ENCODE data around the gene MR1. TPM values are rescaled to one million over a fixed set of nuclear protein-coding genes. Genes with fewer than 3 reads are reported as not detected.
"Not testable (repeated sequence)": the region's sequence is repeated elsewhere in the genome, so short reads cannot be mapped to it uniquely, and the experiment has no call there.

MR1 gene
- total RNA-seq, 1 donor from 2014 or later: 0.99 TPM

DNA sequence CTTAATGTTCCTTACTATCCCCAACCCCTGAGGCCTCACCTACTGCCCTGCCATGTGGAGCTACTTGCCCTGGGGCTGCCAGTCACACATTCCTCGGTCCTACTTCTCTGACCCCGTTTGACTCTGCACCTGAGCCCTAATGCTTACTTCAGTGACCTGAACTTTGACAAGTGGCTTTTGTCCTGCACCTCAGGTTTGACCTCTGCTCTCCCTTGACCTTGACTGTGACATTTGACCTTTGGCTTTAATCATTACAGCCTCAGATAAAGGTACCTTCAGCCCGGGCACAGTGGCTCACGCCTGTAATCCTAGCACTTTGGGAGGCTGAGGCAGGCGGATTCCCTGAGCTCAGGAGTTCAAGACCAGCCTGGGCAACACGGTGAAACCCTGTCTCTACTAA, 22.8 kb downstream of the MR1 start:
- H3K9me3 Mint-ChIP-seq: peaks cover 7% of the 10 kb centered on the region
- TF ChIP-seq, protein P1, sequence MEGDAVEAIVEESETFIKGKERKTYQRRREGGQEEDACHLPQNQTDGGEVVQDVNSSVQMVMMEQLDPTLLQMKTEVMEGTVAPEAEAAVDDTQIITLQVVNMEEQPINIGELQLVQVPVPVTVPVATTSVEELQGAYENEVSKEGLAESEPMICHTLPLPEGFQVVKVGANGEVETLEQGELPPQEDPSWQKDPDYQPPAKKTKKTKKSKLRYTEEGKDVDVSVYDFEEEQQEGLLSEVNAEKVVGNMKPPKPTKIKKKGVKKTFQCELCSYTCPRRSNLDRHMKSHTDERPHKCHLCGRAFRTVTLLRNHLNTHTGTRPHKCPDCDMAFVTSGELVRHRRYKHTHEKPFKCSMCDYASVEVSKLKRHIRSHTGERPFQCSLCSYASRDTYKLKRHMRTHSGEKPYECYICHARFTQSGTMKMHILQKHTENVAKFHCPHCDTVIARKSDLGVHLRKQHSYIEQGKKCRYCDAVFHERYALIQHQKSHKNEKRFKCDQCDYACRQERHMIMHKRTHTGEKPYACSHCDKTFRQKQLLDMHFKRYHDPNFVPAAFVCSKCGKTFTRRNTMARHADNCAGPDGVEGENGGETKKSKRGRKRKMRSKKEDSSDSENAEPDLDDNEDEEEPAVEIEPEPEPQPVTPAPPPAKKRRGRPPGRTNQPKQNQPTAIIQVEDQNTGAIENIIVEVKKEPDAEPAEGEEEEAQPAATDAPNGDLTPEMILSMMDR (conservative IDR thresholded peaks at IDR 0.05): no peak
- H3K27ac Mint-ChIP-seq: no peak overlapping the region
- DNase-seq (ENCODE audit: extremely low spot score, unreplicated experiment): no peak
- H3K4me3 Mint-ChIP-seq: no peak overlapping the region
- peaks cover 9% of the 10 kb centered on the region for H3K27me3 Mint-ChIP-seq
- no peaks in the 10 kb centered on the region for H3K36me3 Mint-ChIP-seq
- H3K4me1 Mint-ChIP-seq (ENCODE audit: unreplicated experiment): no peaks in the 10 kb centered on the region

DNA sequence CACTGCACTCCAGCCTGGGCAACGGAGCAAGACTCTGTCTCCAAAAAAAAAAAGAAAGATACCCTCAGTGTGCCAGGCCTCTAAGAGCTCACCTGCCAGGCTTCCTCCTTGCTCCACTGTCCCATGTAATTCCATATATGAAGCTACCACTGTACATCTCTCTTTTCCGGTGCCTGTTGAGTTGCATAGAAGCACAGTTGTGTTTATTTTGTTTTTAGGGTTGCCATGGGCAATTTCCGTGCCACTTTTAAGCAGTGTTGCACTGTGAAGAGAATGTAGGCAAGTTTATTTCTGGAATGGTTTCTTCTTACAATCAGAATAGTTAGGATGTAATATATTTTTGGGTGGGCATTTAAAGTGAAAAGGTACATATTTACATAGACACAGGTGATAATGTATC, 23.3 kb downstream of the MR1 start:
- Mint-ChIP-seq H3K36me3 (no peaks in the 10 kb centered on the region), H3K9me3 (peaks cover 7% of the 10 kb centered on the region), H3K27me3 (peaks cover 9% of the 10 kb centered on the region), H3K27ac (no peak overlapping the region), H3K4me3 (no peak overlapping the region), H3K4me1 (ENCODE audit: unreplicated experiment) (no peaks in the 10 kb centered on the region)
- TF ChIP-seq, protein P1 (conservative IDR thresholded peaks at IDR 0.05): no peak
- no peak for DNase-seq (ENCODE audit: extremely low spot score, unreplicated experiment)

DNA sequence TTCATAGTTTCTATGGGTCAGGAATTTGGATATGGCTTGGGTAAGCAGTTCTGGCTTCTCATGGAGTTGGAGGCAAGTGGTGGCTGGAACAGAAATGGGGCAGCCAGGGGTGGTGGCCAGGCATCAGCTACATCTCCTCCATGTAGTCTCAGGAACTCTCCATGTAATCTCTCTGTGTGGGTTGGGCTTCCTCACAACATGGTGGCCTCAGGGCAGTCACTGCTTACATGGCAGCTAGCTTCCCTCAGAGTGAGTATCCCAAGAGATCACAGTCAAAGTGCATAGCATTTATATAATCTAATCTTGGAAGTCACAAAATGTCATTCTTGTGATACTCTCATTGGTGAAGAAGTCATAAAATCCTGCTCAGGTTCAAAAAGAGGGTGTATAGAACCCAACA, 25.7 kb downstream of the MR1 start:
- H3K36me3 Mint-ChIP-seq: no peaks in the 10 kb centered on the region
- H3K27ac Mint-ChIP-seq: no peak overlapping the region
- TF ChIP-seq, protein P1 (conservative IDR thresholded peaks at IDR 0.05): no peak
- H3K27me3 Mint-ChIP-seq: peaks cover 9% of the 10 kb centered on the region
- H3K9me3 Mint-ChIP-seq: peaks cover 7% of the 10 kb centered on the region
- peaks cover 14% of the 10 kb centered on the region for H3K4me1 Mint-ChIP-seq (ENCODE audit: unreplicated experiment)
- no peak for DNase-seq (ENCODE audit: extremely low spot score, unreplicated experiment)
- no peak overlapping the region for H3K4me3 Mint-ChIP-seq

DNA sequence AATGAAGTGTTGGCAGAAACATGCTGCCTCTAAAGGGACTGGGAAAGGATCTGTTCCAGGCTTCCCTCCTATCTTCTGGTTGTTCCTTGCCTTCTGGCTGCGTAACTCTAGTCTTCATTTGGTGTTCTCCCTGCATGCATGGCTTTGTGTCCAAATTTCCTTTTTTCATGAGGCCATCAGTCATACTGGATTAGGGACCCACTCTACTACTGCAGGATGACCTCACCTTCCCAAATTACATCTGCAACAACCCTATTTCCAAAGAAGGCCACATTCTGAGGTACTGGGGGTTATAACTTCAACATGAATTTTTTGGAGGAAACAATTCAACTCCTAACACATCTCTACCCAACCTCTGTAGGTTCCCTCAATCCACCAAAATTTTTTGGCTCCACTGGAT, 26.3 kb downstream of the MR1 start:
- no peak overlapping the region for H3K4me3 Mint-ChIP-seq
- no peak for DNase-seq (ENCODE audit: extremely low spot score, unreplicated experiment)
- TF ChIP-seq, protein P1 (conservative IDR thresholded peaks at IDR 0.05): no peak
- peaks cover 14% of the 10 kb centered on the region for H3K4me1 Mint-ChIP-seq (ENCODE audit: unreplicated experiment)
- H3K36me3 Mint-ChIP-seq: no peaks in the 10 kb centered on the region
- H3K9me3 Mint-ChIP-seq: peaks cover 7% of the 10 kb centered on the region
- H3K27me3 Mint-ChIP-seq: peaks cover 9% of the 10 kb centered on the region
- no peak overlapping the region for H3K27ac Mint-ChIP-seq

DNA sequence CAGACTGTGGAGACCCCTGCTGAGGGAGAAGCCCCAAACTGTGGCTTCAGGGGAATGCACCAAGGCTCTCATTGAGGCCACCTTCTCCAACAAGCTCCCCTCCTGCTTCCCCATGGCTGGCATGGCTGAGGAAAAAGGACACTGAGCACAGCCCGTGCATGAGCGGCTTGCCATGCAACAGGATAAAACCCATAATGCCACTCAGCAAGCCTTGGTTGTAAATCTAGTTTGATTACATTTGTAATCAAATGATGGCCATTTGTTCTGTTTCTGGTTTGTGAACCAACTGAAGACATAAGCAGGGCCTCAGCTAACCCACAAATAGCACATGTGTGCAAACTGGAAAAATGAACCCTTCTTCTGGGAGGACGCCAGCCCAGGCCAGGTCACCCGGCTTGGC, 27.2 kb downstream of the MR1 start:
- not testable (repeated sequence) for H3K9me3 Mint-ChIP-seq; H3K36me3 Mint-ChIP-seq; H3K27ac Mint-ChIP-seq; H3K27me3 Mint-ChIP-seq; DNase-seq (ENCODE audit: extremely low spot score, unreplicated experiment); H3K4me3 Mint-ChIP-seq
- H3K4me1 Mint-ChIP-seq (ENCODE audit: unreplicated experiment): peaks cover 14% of the 10 kb centered on the region

DNA sequence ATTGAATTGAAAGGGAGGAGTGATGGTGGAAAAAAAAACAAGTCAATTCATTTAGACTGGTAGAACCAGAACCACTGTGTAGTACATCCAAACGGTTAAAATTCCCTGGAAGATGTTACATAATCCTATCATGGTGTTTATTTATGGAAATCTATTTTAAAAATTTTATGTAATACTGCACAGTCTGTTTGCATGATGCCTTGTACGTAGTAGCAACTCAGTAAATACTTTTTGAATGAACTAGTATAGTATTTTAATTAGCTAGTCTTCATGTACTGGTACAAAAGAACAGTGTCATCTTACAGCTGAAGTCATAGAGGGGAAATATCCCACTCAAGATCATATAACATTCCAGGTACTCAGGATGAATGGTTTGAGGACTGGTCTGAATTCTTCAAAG, 27.7 kb downstream of the MR1 start:
- Mint-ChIP-seq H3K36me3 (no peaks in the 10 kb centered on the region), H3K27me3 (peaks cover 4% of the 10 kb centered on the region), H3K27ac (no peak overlapping the region), H3K9me3 (peaks cover 7% of the 10 kb centered on the region), H3K4me1 (ENCODE audit: unreplicated experiment) (peaks cover 14% of the 10 kb centered on the region), H3K4me3 (no peak overlapping the region)
- TF ChIP-seq, protein P1 (conservative IDR thresholded peaks at IDR 0.05): no peak
- no peak for DNase-seq (ENCODE audit: extremely low spot score, unreplicated experiment)
